Tibial nerve (tissue), 4 donors: ENCODE results near the gene GPC5.

Experiments
- CTCF ChIP-seq, 5 experiments: fragments of 200-600 bp in 3 of 5; fragments of 450-650 bp in 2 of 5; sonication (generic) in 3 of 5; IDR thresholded peaks; one replicate each; pipeline ENCODE4 v1.5.1; 2016 to 2019; ENCODE audit warnings: antibody characterized with exemption in 5 of 5, mild to moderate bottlenecking in 3 of 5, moderate library complexity in 2 of 5
- EP300 ChIP-seq, 2 donors: sonication (generic); formaldehyde crosslinking; IDR thresholded peaks; one replicate each; pipeline ENCODE4 v1.6.1; 2017; ENCODE audit warnings: antibody characterized with exemption in 2 of 2, mild to moderate bottlenecking in 1 of 2

- no peak for TF ChIP-seq CTCF (IDR thresholded peaks at IDR 0.05)
- no peak for TF ChIP-seq EP300 (IDR thresholded peaks at IDR 0.05)
These were observed 1166.5 kb downstream of the GPC5 start for GRCh38 chr13:92564942-92565341.
